ENCODE measurements around the gene PCDHB2. TPM values are rescaled to one million over a fixed set of nuclear protein-coding genes. Genes with fewer than 3 reads are reported as not detected.
"Not testable (repeated sequence)": the region's sequence is repeated elsewhere in the genome, so short reads cannot be mapped to it uniquely, and the experiment has no call there.

The PCDHB2 gene
- total RNA-seq, 4 donors from 2014 or later = 2.2 to 4.9 (median 2.8) TPM

DNA sequence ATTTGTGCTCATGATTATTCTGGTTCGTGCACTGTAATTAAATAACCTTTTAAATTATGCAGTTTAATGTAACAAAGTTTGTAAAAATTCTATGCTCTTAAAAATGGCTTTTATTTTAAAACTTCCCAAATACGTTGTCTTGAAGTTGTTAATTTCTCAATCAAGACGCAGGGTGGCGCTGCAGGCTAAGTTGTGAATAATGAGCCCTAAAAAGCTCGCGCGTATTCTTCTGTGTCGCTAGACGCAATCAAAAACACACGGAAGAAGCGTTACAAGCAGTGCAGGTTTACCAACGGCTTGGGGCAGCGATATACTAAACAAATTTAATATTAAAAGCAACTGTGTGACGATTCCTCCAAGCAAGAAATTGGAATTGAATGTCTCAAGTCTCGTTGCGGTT lies 27.1 kb downstream of the PCDHB2 start, which contains the start of gene PCDHB4:
PCDHB4 (plus strand) TSS at position 256 of the 400 bp plus-strand sequence. CDS start 181 bp downstream, outside the sequence.
- no peak for ATAC-seq (ENCODE audit: low FRiP score)
- no peak for DNase-seq (ENCODE audit: low spot score)
- TF ChIP-seq, protein P1, sequence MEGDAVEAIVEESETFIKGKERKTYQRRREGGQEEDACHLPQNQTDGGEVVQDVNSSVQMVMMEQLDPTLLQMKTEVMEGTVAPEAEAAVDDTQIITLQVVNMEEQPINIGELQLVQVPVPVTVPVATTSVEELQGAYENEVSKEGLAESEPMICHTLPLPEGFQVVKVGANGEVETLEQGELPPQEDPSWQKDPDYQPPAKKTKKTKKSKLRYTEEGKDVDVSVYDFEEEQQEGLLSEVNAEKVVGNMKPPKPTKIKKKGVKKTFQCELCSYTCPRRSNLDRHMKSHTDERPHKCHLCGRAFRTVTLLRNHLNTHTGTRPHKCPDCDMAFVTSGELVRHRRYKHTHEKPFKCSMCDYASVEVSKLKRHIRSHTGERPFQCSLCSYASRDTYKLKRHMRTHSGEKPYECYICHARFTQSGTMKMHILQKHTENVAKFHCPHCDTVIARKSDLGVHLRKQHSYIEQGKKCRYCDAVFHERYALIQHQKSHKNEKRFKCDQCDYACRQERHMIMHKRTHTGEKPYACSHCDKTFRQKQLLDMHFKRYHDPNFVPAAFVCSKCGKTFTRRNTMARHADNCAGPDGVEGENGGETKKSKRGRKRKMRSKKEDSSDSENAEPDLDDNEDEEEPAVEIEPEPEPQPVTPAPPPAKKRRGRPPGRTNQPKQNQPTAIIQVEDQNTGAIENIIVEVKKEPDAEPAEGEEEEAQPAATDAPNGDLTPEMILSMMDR (IDR thresholded peaks at IDR 0.05) = no peak

DNA sequence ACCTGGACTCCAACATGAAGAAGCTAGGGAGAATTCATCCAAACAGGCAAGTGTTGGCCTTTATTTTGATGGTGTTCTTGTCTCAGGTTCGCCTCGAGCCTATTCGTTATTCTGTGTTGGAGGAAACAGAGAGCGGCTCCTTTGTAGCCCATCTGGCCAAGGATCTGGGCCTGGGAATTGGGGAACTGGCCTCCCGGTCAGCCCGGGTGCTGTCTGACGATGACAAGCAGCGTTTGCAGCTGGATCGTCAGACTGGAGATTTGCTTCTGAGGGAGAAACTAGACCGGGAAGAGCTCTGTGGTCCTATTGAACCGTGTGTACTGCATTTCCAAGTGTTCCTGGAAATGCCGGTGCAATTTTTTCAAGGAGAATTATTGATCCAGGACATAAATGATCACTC lies 27.6 kb downstream of the PCDHB2 start:
- ATAC-seq (ENCODE audit: low FRiP score) (no peak), DNase-seq (ENCODE audit: low spot score) (no peak)
- TF ChIP-seq, protein P1 (IDR thresholded peaks at IDR 0.05) = no peak

DNA sequence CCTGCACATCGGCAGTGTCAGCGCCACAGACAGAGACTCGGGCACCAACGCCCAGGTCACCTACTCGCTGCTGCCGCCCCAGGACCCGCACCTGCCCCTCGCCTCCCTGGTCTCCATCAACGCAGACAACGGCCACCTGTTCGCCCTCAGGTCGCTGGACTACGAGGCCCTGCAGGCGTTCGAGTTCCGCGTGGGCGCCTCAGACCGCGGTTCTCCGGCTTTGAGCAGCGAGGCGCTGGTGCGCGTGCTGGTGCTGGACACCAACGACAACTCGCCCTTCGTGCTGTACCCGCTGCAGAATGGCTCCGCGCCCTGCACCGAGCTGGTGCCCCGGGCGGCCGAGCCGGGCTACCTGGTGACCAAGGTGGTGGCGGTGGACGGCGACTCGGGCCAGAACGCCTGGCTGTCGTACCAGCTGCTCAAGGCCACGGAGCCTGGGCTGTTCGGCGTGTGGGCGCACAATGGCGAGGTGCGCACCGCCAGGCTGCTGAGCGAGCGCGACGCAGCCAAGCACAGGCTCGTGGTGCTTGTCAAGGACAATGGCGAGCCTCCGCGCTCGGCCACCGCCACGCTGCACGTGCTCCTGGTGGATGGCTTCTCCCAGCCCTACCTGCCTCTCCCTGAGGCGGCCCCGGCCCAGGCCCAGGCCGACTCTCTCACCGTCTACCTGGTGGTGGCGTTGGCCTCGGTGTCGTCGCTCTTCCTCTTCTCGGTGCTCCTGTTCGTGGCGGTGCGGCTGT lies 29.2 kb downstream of the PCDHB2 start:
- ATAC-seq (ENCODE audit: low FRiP score); DNase-seq (ENCODE audit: low spot score): not testable (repeated sequence)

DNA sequence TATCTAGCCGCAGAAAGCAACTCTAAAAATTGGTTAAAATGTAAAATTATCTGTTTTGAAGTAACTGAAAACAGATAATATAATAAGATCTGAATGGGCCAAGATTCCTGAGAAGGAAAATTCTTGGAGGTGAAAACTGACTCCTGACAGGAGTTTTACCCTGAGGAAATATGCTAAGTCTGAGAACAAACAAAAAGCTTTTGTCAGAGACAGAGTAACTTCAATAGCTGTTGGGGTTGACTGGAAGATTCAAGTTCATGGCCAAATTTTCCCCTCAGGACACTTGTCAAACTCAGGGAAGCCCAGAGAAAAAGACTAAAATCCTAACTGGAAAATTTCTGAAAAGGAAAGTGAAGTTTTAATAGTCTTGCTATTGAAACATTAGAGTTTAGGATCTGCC lies 32.9 kb downstream of the PCDHB2 start:
- ATAC-seq (ENCODE audit: low FRiP score) = no peak
- TF ChIP-seq, protein P1 (IDR thresholded peaks at IDR 0.05) = no peak
- no peak for DNase-seq (ENCODE audit: low spot score)

DNA sequence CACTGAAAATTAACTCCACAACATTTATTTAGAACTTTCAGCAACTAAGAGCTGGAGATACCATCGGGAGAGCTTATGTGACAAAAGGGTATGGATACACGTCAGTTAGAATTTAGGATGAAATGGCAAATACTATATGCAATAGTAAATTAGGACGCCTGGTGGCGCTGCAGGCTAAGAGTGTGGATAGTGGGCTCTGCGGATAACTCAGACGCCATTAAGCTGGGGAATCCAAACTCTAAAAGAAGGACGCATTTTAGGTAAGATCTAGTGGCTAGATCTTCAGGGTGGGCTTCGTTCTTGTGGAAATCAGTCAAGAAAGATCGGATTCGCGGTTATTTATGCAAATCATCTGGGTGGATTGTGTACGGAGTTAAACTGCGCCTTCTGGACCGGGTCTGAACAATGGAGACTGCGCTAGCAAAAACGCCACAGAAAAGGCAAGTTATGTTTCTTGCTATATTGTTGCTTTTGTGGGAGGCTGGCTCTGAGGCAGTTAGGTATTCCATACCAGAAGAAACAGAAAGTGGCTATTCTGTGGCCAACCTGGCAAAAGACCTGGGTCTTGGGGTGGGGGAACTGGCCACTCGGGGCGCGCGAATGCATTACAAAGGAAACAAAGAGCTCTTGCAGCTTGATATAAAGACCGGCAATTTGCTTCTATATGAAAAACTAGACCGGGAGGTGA lies 40.8 kb downstream of the PCDHB2 start, which contains the start of gene PCDHB5:
PCDHB5 (plus strand) TSS at position 177 of the 688 bp plus-strand sequence; CDS start at position 406, 229 bp downstream.
- TF ChIP-seq, protein P1 (IDR thresholded peaks at IDR 0.05) = no peak
- ATAC-seq (ENCODE audit: low FRiP score) (no peak), DNase-seq (ENCODE audit: low spot score) (no peak)

DNA sequence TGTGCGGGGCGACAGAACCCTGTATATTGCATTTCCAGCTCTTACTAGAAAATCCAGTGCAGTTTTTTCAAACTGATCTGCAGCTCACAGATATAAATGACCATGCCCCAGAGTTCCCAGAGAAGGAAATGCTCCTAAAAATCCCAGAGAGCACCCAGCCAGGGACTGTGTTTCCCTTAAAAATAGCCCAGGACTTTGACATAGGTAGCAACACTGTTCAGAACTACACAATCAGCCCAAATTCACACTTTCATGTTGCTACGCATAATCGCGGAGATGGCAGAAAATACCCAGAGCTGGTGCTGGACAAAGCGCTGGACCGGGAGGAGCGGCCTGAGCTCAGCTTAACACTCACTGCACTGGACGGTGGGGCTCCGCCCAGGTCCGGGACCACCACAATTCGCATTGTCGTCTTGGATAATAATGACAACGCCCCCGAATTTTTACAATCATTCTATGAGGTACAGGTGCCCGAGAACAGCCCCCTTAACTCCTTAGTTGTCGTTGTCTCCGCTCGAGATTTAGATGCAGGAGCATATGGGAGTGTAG lies 41.4 kb downstream of the PCDHB2 start:
- DNase-seq (ENCODE audit: low spot score) = no peak
- ATAC-seq (ENCODE audit: low FRiP score) = no peak
- TF ChIP-seq, protein P1 (IDR thresholded peaks at IDR 0.05) = no peak

DNA sequence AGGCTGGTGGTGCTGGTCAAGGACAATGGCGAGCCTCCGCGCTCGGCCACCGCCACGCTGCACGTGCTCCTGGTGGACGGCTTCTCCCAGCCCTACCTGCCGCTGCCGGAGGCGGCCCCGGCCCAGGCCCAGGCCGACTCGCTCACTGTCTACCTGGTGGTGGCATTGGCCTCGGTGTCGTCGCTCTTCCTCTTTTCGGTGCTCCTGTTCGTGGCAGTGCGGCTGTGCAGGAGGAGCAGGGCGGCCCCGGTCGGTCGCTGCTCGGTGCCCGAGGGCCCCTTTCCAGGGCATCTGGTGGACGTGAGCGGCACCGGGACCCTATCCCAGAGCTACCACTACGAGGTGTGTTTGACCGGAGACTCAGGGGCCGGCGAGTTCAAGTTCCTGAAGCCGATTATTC lies 42.9 kb downstream of the PCDHB2 start:
- not testable (repeated sequence) for DNase-seq (ENCODE audit: low spot score); ATAC-seq (ENCODE audit: low FRiP score)

Other genes starting within 250 kb of the PCDHB2 start
- under 1 TPM in 3 of 4 donors, not detected in 1; 0.44 to 0.79 (median 0.56) TPM for gene PCDHA9, start 246.2 kb upstream of the PCDHB2 start, total RNA-seq
- 1 to 10 TPM in 2 of 4 donors, under 1 TPM in 2; 0.48 to 2.5 (median 1.5) TPM for gene PCDHA10, start 238.7 kb upstream of the PCDHB2 start, total RNA-seq
- 1 to 10 TPM in 1 of 4 donors, under 1 TPM in 3; 0.16 to 1.2 (median 0.49) TPM for gene PCDHA11, start 225.7 kb upstream of the PCDHB2 start, total RNA-seq
- gene PCDHA12, start 219.3 kb upstream of the PCDHB2 start, total RNA-seq = 1 to 10 TPM in 2 of 4 donors, under 1 TPM in 2; 0.69 to 4.9 (median 1.1) TPM
- 1 to 10 TPM in 3 of 4 donors, under 1 TPM in 1; 0.96 to 1.4 (median 1.2) TPM for gene PCDHA13, start 212.5 kb upstream of the PCDHB2 start, total RNA-seq
- gene PCDHAC1, start 168.3 kb upstream of the PCDHB2 start, total RNA-seq = 1 to 10 TPM in 2 of 4 donors, under 1 TPM in 2; 0.47 to 2.1 (median 0.87) TPM
- gene PCDHAC2, start 128.1 kb upstream of the PCDHB2 start, total RNA-seq = 10 to 100 TPM in 1 of 4 donors, 1 to 10 TPM in 3; 3.1 to 10.0 (median 3.8) TPM
- under 1 TPM in 2 of 4 donors, not detected in 2; under 0.01 to 0.09 TPM for gene PCDHB1, start 43.2 kb upstream of the PCDHB2 start, total RNA-seq
- 1 to 10 TPM; 1.4 to 4.4 (median 1.9) TPM for gene PCDHB3, start 5.9 kb downstream of the PCDHB2 start, total RNA-seq
- gene PCDHB4, start 27.2 kb downstream of the PCDHB2 start, total RNA-seq = 1 to 10 TPM; 1.2 to 6.9 (median 3.2) TPM
- 1 to 10 TPM; 1.1 to 6.5 (median 2.7) TPM for gene PCDHB5, start 40.6 kb downstream of the PCDHB2 start, total RNA-seq
- gene PCDHB6, start 55.4 kb downstream of the PCDHB2 start, total RNA-seq = 1 to 10 TPM in 1 of 4 donors, under 1 TPM in 3; 0.38 to 1.4 (median 0.47) TPM
- 1 to 10 TPM in 3 of 4 donors, under 1 TPM in 1; 0.94 to 3.3 (median 1.5) TPM for gene PCDHB7, start 78.0 kb downstream of the PCDHB2 start, total RNA-seq
- under 1 TPM; 0.44 to 0.63 (median 0.53) TPM for gene PCDHB8, start 83.2 kb downstream of the PCDHB2 start, total RNA-seq
- 1 to 10 TPM; 2.3 to 6.1 (median 3.6) TPM for gene PCDHB16, start 87.8 kb downstream of the PCDHB2 start, total RNA-seq
- gene PCDHB9, start 92.5 kb downstream of the PCDHB2 start, total RNA-seq = 1 to 10 TPM; 1.3 to 4.7 (median 2.8) TPM
- 1 to 10 TPM in 3 of 4 donors, under 1 TPM in 1; 0.96 to 3.6 (median 1.2) TPM for gene PCDHB10, start 97.7 kb downstream of the PCDHB2 start, total RNA-seq
- gene PCDHB11, start 105.0 kb downstream of the PCDHB2 start, total RNA-seq = 1 to 10 TPM; 1.3 to 2.4 (median 1.7) TPM
- gene PCDHB12, start 114.1 kb downstream of the PCDHB2 start, total RNA-seq = 1 to 10 TPM; 1.9 to 4.4 (median 2.5) TPM
- 1 to 10 TPM; 1.8 to 7.7 (median 3.0) TPM for gene PCDHB13, start 119.3 kb downstream of the PCDHB2 start, total RNA-seq
- 1 to 10 TPM; 2.0 to 7.1 (median 3.1) TPM for gene PCDHB14, start 128.7 kb downstream of the PCDHB2 start, total RNA-seq
- 1 to 10 TPM; 2.0 to 6.0 (median 3.3) TPM for gene PCDHB15, start 150.8 kb downstream of the PCDHB2 start, total RNA-seq
- gene SLC25A2, start 209.4 kb downstream of the PCDHB2 start, total RNA-seq = 1 to 10 TPM in 1 of 4 donors, under 1 TPM in 1, not detected in 2; 0.46 to 2.0 TPM
- 10 to 100 TPM; 43.7 to 57.8 (median 52.5) TPM for gene TAF7, start 226.2 kb downstream of the PCDHB2 start, total RNA-seq
- 1 to 10 TPM in 1 of 4 donors, under 1 TPM in 3; 0.12 to 2.2 (median 0.59) TPM for gene PCDHGA1, start 235.9 kb downstream of the PCDHB2 start, total RNA-seq
- gene PCDHGA2, start 244.1 kb downstream of the PCDHB2 start, total RNA-seq = 1 to 10 TPM; 2.0 to 6.6 (median 4.0) TPM
- gene PCDHGA3, start 249.2 kb downstream of the PCDHB2 start, total RNA-seq = 1 to 10 TPM; 2.3 to 6.3 (median 2.8) TPM

Data from omental fat pad (tissue), 4 donors.